Esophagus muscularis mucosa (tissue), 4 donors: ENCODE measurements around the gene FAR2. TPM values are rescaled to one million over a fixed set of nuclear protein-coding genes. Genes with fewer than 3 reads are reported as not detected.

Experiments
- DNase-seq: peaks from one replicate; pipeline ENCODE4 v3.0.0-alpha.2; 2017; ENCODE audit errors: extremely low spot score
- H3K27ac ChIP-seq, 4 donors: fragments of 200-600 bp; sonication (generic); replicated peaks in 1 of 4; 1 replicate in 3 of 4; 2 replicates in 1 of 4; pipeline ENCODE4 v1.5.1; 2016 to 2019; ENCODE audit warnings: mild to moderate bottlenecking in 1 of 4
- H3K27me3 ChIP-seq, 4 donors: fragments of 200-600 bp; sonication (generic); one replicate each; pipeline versions ENCODE4 v1.5.1 to v1.6.0; 2016 to 2019
- H3K36me3 ChIP-seq, 4 donors: fragments of 200-600 bp; sonication (generic); one replicate each; pipeline ENCODE4 v1.5.1; 2016 to 2019
- H3K4me1 ChIP-seq, 4 donors: fragments of 200-600 bp; sonication (generic); one replicate each; pipeline ENCODE4 v1.5.1; 2016 to 2019
- H3K4me3 ChIP-seq, 4 donors: fragments of 200-600 bp; sonication (generic); 1 replicate in 2 of 4; 2 replicates in 2 of 4; pipeline ENCODE4 v1.5.1; 2016 to 2019; ENCODE audit warnings: mild to moderate bottlenecking in 4 of 4, moderate library complexity in 1 of 4
- H3K9me3 ChIP-seq, 4 donors: fragments of 200-600 bp; sonication (generic); 1 replicate in 3 of 4; 2 replicates in 1 of 4; pipeline ENCODE4 v1.5.1; 2016 to 2019
- EP300 ChIP-seq: sonication (generic); formaldehyde crosslinking; IDR thresholded peaks from one replicate; pipeline ENCODE4 v1.6.1; 2017; ENCODE audit warnings: antibody characterized with exemption
- POLR2A ChIP-seq: fragments of 450-650 bp; IDR thresholded peaks from one replicate; pipeline ENCODE4 v1.6.1; 2017; ENCODE audit warnings: antibody characterized with exemption, moderate library complexity, mild to moderate bottlenecking, low read depth
- POLR2AphosphoS5 ChIP-seq, 2 donors: sonication (generic); formaldehyde crosslinking; IDR thresholded peaks; one replicate each; pipeline ENCODE4 v1.6.1; 2017; ENCODE audit warnings: antibody characterized with exemption in 2 of 2
- WGBS: methylation state at CpG from one replicate; pipeline ENCODE4 v1.1.5; 2018; 5-methylcytosine and 5-hydroxymethylcytosine counted together
- intact Hi-C: fragments of 100-400 bp; cut with DNase I; formaldehyde crosslinking; loops from one replicate; pipeline ENCODE4 v1.15.1; 2023
- total RNA-seq, 4 donors: library from RNA; depleted of rRNA; stranded (reverse); fragments of >200 nt; gene quantifications; one replicate each; pipeline versions ENCODE4 v1.1.0 to v1.2.1, GENCODE V29; 2016
- TF ChIP-seq, protein P1 (sequence below), 3 experiments: fragments of 200-600 bp in 2 of 3; fragments of 450-650 bp in 1 of 3; sonication (generic) in 2 of 3; IDR thresholded peaks; one replicate each; pipeline ENCODE4 v1.5.1; 2017 to 2019; ENCODE audit warnings: antibody characterized with exemption in 3 of 3, mild to moderate bottlenecking in 2 of 3, moderate library complexity in 1 of 3

FAR2 gene
- total RNA-seq, 4 donors from 2014 or later: 11.6 to 15.0 (median 11.9) TPM

DNA sequence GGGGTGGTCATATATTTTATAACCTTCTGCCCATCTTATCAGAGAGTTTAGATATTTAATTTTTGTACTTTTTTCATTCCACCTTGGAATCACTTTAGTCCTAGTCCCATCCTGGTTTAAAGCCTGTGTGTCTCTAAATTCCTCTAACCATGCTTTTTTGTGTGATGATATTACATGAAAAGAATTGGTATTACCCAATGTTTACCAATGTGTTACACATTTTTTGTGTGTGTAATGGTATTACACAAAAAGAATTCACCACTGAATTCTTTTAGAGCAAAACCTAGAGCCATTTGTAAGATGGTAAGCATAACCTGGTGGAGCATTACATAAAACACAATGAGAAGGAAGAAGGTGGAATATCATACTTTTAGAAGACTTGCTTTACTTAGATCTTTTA lies 77.5 kb downstream of the FAR2 start:
- no peaks in the 10 kb centered on the region for H3K9me3 ChIP-seq
- TF ChIP-seq EP300 (no peak), POLR2A (no peak), POLR2AphosphoS5 (IDR thresholded peaks at IDR 0.05) (no peak)
- TF ChIP-seq, protein P1, sequence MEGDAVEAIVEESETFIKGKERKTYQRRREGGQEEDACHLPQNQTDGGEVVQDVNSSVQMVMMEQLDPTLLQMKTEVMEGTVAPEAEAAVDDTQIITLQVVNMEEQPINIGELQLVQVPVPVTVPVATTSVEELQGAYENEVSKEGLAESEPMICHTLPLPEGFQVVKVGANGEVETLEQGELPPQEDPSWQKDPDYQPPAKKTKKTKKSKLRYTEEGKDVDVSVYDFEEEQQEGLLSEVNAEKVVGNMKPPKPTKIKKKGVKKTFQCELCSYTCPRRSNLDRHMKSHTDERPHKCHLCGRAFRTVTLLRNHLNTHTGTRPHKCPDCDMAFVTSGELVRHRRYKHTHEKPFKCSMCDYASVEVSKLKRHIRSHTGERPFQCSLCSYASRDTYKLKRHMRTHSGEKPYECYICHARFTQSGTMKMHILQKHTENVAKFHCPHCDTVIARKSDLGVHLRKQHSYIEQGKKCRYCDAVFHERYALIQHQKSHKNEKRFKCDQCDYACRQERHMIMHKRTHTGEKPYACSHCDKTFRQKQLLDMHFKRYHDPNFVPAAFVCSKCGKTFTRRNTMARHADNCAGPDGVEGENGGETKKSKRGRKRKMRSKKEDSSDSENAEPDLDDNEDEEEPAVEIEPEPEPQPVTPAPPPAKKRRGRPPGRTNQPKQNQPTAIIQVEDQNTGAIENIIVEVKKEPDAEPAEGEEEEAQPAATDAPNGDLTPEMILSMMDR (IDR thresholded peaks at IDR 0.05): no peak
- intact Hi-C loops: no loop called here

DNA sequence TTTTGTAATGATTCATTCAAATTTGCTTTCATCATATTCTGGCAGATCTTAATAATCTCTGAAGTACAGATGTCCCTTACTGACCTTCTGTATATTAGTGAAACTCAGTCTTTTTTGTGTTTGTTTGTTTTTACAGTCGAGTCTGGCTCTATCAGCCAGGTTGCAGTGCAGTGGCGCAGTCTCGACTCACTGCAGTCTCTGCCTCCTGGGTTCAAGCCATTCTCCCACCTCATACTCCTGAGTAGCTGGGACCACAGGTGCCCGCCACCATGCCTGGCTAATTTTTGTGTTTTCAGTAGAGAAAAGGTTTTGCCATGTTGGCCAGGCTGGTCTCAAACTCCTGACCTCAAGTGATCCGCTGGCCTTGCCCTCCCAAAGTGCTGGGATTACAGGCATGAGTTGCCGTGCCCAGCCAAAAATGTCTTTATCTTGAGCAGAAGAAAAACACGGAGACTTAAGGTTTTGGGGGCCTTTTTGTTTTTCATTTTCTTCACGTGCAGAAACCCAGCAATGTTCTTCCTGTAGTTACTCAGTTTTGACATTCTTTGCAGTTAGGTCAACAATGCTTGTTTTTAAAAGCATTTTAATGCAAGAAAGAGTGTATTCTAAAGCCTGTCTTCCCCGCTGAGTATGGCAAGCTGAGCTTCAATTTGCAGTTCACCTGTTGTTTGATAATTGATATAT lies 79.5 kb downstream of the FAR2 start:
- H3K27me3 ChIP-seq: no peaks in the 10 kb centered on the region
- H3K27ac ChIP-seq: no peak overlapping the region
- 64% methylated on average over 9 of the region's 9 CpGs for WGBS
- DNase-seq: no peak
- no peaks in the 10 kb centered on the region for H3K9me3 ChIP-seq
- H3K4me3 ChIP-seq: no peak overlapping the region
- intact Hi-C loops: no loop called here
- no peak for TF ChIP-seq POLR2A
- TF ChIP-seq, protein P1 (IDR thresholded peaks at IDR 0.05): no peak
- TF ChIP-seq EP300: no peak
- TF ChIP-seq POLR2AphosphoS5 (IDR thresholded peaks at IDR 0.05): no peak
- no peaks in the 10 kb centered on the region for H3K4me1 ChIP-seq
- H3K36me3 ChIP-seq: no peaks in the 10 kb centered on the region

More for the DNA sequence above, 77.5 kb downstream of the FAR2 start:
- Histone ChIP-seq H3K36me3 (no peaks in the 10 kb centered on the region), H3K4me1 (no peaks in the 10 kb centered on the region), H3K4me3 (no peak overlapping the region), H3K27me3 (no peaks in the 10 kb centered on the region), H3K27ac (no peak overlapping the region)
- no peak for DNase-seq

DNA sequence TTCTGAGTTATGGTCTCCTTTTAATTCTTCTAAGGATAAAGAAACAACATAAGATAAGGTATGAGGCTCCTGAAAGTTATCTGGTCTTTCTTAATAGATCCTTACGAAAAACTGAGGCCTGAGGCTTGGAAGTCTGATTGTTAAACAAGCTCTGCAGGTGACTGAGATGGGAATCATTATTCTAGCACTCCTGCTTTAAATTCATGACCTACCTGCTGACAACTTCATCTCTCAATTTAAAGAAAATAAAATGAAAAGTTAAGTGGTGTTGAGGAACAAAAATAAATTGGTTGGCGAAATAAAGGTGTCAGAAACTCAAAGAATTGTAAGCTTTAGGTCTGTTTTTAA lies 80.1 kb downstream of the FAR2 start:
- 94% methylated on average over 2 of the region's 2 CpGs for WGBS
- DNase-seq: no peak
- no peaks in the 10 kb centered on the region for H3K36me3 ChIP-seq
- no peaks in the 10 kb centered on the region for H3K27me3 ChIP-seq
- H3K9me3 ChIP-seq: no peaks in the 10 kb centered on the region
- TF ChIP-seq POLR2A (no peak), POLR2AphosphoS5 (IDR thresholded peaks at IDR 0.05) (no peak), EP300 (no peak)
- TF ChIP-seq, protein P1 (IDR thresholded peaks at IDR 0.05): no peak
- intact Hi-C loops: no loop called here
- no peak overlapping the region for H3K4me3 ChIP-seq
- no peaks in the 10 kb centered on the region for H3K4me1 ChIP-seq
- no peak overlapping the region for H3K27ac ChIP-seq

DNA sequence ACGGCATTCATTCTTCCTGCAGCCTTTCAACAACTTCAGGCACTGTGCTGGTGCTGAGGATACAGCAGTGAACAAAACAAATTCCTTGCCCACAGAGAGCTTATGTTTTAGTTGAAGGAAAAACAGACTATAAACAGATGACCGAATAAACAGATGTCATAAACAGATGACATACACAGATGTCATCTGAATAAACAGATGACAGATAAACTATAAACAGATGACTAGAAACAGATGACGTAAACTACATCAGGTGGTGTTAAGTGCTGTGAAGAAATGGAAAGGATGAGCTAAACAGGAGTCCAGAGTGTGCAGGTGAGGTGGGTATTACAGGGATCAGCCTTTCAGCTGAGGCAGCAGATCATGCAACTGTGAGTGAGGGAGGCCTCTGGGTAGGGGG lies 80.9 kb downstream of the FAR2 start:
- 90% methylated on average over 3 of the region's 3 CpGs for WGBS
- H3K27me3 ChIP-seq: no peaks in the 10 kb centered on the region
- H3K27ac ChIP-seq: no peak overlapping the region
- TF ChIP-seq, protein P1 (IDR thresholded peaks at IDR 0.05): no peak
- no peak for TF ChIP-seq POLR2A
- no peak for TF ChIP-seq POLR2AphosphoS5 (IDR thresholded peaks at IDR 0.05)
- TF ChIP-seq EP300: no peak
- DNase-seq: no peak
- H3K4me1 ChIP-seq: peaks cover 0 to 2% (median under 1%) of the 10 kb centered on the region in 4 donors
- intact Hi-C loops: no loop called here
- no peak overlapping the region for H3K4me3 ChIP-seq
- H3K36me3 ChIP-seq: no peaks in the 10 kb centered on the region
- no peaks in the 10 kb centered on the region for H3K9me3 ChIP-seq
